Femur (tissue), 1 donor: ENCODE measurements around the gene OR10C1.
"Not testable (repeated sequence)": the region's sequence is repeated elsewhere in the genome, so short reads cannot be mapped to it uniquely, and the experiment has no call there.

Experiments used
- DNase-seq: peaks from one replicate; pipeline ENCODE4 v3.0.0-alpha.2; 2017

The OR10C1 gene, protein sequence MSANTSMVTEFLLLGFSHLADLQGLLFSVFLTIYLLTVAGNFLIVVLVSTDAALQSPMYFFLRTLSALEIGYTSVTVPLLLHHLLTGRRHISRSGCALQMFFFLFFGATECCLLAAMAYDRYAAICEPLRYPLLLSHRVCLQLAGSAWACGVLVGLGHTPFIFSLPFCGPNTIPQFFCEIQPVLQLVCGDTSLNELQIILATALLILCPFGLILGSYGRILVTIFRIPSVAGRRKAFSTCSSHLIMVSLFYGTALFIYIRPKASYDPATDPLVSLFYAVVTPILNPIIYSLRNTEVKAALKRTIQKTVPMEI

DNA sequence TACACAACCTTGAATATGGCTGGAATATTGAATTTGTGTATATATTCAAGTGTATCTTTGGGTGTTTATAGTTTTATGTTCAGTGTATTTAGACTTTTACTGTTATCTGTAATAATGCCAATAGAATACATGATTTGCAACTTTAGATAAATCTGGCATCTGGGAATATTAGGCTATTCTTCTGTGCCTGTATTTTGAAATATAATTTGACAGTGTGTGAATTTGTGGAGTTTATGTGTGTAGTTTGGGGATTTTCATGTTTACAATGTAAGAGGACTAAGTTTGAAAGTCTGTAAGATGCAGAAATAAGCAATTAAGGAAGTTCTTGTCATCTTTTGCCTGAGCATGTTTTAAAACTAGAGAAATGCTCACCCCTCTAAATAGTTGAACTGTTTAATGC lies at the start of gene OR10C1:
Gene OR10C1, plus strand, starts transcription at position 301 of the 400 bp plus-strand sequence. CDS start 710 bp downstream, outside the sequence.
- DNase-seq, result no peak

DNA sequence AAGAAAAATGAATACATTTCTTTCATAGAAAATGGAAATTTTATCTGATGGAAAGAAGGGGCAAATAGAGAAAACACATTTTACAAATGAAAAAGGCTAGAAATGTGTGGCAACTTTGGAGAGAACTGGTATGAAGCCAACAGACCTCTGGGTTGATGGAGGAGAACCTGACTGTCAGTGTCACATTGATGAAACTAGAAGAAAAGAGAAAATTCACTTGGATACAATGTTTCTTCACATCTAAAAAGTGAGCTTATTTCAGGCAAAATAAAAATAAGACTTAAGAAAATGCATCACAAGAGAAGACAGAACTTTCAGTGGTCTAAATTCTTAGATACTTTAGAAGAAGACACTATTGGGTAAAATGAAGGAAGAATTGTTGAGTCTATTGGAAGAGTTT lies 43.8 kb upstream of the OR10C1 start, which contains the start of gene OR12D2:
Gene OR12D2, plus strand, starts transcription at position 301 of the 400 bp plus-strand sequence. CDS start 1,069 bp downstream, outside the sequence.
- no peak for DNase-seq

DNA sequence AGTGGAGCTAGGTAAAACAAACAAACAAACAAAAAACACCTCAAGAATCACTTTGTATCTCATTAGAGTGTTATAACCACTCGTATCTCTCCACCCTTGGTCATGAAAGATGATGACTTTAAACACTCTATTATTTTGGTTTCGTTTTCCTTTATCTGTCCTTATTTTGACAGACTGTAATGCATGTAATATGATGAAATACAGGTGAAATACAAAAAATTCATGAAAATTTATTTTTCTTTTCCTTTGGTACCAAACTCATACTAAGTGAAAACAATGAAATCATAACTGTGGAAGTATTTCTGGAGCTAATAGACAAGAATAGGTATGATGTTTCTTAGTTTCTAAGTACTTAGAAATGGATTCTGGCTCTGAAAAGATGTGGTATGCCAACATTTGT lies 39.6 kb upstream of the OR10C1 start:
- DNase-seq, result no peak

DNA sequence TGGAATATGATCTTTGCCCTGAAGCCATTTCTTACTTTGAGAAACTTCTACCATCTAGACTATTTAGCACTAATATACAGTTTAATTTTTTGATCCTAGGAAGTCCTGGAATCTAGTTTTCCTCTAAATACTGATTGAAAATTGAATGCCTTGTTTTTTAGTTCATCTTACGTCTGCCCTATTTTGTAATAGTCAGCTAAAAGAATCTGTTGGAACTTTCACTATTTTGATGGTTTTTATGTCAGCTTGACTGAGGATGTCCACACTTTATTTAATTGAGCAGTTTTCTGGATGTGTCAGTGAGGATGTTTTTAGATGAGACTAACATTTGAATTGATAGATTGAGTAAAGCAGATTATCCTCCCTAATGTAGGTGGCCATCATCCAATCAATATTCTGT lies 35.3 kb upstream of the OR10C1 start:
- DNase-seq, result no peak

DNA sequence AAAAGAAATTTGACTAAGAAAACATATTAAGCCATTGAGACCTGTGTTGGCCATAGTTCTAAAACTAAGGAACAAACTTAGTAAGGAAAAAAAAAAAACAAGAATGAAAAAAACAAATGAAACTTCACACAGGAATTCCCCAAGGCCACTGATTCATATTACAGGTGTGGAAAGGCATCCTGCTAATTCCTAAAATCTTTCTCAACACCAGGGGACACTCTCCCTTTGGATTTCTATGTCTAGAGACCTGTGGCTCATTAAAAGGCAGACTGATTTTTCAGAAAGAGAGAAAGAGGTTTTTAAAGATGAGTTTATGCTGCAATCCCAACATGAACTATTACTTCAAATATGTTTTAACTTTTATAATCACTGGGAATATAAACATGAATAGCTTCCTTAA lies 24.5 kb upstream of the OR10C1 start, which contains the start of gene OR12D1:
Gene OR12D1, plus strand, starts transcription at position 341 of the 400 bp plus-strand sequence.
- DNase-seq, result no peak

DNA sequence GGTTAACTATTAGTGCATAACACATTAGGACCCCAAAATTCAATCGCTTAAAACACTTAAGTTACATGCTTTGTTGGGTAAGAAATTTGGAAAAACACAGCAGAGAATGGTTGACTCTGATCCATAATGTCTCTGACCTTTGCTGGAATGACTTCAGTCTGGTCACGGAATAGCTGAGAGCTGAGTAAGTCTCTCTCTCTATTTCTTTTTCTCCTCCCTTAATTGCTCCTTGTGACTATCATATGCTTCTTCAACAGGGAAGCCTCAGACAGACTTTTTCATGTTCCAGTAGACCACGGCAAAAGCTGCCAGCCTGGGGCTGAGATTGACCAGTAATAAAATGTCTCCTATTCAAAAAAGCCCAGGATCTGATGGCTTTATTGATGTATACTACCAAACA lies 19.6 kb upstream of the OR10C1 start:
- DNase-seq, result no peak

DNA sequence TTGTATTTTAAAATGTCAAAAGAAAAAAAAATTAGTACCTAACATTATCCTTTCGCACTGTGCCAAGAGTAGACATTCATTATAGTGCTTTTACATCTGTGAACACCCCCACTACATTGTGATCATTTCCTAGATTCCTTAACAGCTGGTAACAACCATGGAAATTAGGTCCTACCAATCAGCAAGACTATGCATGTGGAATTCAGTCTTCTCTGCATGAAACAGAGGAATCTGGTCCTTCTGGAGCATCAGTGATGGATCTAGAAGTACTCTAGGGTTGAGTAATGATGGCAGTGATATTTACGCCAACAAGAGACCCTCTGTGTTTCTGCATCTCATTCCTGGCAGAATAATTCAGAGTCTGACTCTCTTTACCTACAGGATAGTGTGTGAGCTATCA lies 14.9 kb upstream of the OR10C1 start:
- DNase-seq, result no peak

DNA sequence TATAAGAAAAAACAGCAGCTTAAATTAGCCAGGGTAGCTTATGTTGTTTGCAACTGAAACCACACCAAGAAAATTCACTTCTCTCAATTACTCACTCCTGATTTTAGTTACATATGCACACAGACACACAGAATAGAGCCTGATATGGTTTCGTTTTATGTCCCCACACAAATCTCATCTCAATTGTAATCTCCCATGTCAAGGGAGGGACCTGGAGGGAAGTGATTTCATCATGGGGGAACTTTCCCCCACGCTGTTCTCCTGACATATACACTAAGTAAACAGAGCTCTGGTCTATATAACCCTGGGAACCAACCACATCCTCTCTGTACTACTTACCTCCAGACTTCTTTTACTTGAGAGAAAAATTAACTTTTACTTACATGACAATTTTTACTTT lies 14.5 kb upstream of the OR10C1 start:
- DNase-seq, result no peak

DNA sequence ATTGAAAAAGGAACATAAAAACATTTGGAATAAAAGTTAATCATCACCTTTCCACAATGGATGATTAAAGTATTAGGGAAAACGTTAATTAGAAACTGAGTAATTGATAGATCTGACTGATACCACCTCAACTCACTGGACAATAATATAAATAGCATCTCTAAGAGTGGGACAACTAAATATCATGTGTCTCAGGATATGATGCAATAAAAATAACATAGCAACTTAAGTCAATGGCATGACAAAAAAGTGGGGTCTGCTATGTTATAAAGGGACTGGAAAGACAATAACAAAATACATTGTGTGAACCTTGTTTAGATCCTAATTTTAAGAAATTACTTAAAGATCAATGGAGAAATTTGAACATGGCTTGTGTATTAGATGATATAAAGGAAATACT lies 14.0 kb upstream of the OR10C1 start:
- no peak for DNase-seq

DNA sequence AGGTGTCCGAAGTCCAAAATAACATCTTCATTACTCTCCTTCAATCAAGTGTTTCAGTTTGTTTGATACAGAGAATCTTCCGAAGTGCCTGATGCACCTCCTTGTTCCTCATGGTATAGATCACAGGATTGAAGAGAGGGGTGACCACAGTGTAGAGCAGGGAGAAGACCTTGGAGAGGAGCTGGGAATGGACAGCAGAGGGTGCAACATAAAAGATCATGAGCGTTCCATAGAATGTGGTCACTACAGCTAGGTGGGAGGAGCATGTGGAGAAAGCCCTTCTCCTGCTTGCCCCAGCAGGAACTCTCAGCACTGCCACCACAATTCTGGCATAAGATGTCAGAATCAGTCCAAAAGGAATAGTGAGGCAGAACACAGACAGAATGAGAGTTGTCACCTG lies 12.5 kb upstream of the OR10C1 start:
- no peak for DNase-seq

DNA sequence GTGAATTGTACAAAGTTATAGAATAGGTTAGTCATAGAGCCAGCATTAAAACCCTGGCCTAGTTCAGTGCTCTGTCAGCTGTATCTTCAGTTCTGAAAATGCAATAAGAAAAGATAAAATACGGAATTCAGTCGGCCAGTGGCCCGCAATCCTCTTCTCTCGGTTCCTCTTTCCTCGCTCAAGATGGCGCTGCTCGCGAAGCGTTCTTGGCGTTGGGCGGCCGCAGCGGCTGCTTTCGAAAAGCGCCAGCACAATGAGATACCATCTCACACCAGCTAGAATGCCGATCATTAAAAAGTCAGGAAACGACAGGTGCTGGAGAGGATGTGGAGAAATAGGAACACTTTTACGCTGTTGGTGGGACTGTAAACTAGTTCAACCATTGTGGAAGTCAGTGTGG lies 2.4 kb upstream of the OR10C1 start:
- DNase-seq, result not testable (repeated sequence)

DNA sequence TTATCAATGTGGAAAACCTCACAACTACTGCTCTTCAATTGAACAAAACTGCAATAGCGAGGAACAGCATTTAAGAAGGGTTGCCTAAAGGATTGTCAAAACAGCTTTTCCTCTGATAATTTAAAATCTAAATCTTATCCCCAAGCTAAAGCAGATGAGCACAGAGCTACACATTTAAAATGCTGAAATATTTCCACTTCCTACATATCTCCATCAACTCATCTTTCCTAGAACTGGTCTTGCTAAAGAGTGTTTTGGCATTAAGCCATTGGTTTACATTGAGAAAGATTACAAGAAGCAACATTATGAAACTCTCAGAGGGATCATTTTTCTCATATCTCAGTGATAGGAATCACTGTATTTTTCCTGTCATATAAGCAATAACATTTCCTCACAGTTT lies 3.6 kb downstream of the OR10C1 start:
- no peak for DNase-seq

DNA sequence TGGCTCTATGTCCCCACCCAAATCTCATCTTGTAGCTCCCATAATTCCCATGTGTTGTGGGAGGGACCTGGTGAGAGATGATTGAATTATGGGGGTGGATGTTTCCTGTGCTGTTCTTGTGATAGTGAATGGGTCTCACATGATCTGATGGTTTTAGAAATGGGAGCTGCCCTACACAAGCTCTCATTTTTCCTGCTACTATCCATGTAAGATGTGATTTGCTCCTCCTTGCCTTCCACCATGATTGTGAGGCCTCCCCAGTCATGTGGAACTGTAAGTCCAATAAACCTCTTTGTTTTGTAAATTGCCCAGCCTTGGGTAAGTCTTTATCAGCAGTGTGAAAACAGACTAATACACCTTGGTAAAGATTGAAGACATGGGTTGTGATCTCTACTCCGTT lies 4.9 kb downstream of the OR10C1 start:
- DNase-seq, result not testable (repeated sequence)

DNA sequence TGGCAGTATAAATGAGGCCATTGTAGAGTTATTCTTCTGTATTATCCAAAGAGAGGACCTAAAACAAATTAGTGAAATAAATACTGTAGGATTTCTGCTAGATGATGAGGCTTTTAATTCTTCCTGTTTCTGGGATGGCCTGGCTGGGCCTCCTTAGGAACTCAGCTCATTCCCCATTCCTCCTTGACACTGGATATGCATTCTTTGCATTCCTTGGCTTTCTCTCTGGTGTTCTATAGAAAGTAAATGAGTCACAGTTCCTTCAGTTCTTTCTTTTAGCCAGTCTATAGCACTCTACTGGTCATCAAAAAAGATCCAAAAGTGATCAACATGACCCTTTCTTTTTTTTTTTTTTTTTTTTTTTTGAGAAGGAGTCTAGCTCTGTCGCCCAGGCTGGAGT lies 8.6 kb downstream of the OR10C1 start:
- DNase-seq, result no peak

DNA sequence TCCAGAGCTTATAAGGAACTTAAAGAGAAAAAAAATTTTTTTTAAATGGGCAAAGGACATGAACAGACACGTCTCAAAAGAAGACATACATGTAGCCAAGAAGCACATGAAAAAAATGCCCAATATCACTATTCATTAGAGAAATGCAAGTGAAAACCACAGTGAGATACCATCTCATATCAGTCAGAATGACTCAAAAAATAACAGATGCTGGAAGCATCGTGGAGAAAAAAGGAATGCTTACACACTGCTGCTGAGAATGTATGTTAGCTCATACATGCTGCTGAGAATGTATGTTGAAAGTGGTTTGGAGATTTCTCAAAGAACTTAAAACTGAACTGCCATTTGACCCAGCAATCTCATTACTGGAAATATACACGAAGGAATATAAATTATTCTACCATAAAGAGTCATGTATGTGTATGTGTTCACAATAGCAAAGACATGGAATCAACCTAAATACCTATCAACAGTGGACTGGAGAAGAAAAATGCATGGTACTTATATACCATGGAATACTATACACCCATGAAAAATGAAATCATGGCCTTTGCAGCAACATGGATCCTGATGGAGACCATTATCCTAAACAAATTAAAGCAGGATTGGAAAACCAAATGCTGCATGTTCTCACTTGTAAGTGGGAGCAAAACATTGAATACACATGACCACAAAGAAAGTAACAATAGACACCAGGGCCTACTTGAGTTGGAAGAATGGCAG lies 12.5 kb downstream of the OR10C1 start:
- no peak for DNase-seq

DNA sequence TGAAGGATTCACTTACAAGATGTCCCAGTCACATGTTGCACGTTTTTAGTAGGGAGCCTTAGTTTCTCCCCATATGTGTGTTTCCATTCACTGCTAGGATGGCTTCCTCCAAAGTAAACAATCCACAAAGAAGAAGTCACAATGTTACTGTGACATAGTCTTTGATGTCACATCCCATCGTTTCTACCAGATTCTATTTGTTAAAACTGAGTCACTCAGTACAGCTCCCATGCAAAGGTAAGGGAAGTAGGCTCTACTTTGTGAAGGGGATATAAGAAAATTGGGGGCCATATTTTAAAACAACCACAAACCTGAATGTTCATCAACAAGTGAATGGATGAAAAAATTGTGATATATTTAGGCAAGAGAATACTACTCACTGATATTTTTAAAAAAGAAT lies 17.9 kb downstream of the OR10C1 start, which contains the start of the genes OR11A1 and OR2H1:
Gene OR11A1, minus strand, starts transcription at position 101 of the 400 bp plus-strand sequence. CDS start 29,430 bp downstream, outside the sequence.
Gene OR2H1, plus strand, starts transcription at position 185 of the 400 bp plus-strand sequence. CDS start 4,615 bp downstream, outside the sequence.
- DNase-seq, result no peak

DNA sequence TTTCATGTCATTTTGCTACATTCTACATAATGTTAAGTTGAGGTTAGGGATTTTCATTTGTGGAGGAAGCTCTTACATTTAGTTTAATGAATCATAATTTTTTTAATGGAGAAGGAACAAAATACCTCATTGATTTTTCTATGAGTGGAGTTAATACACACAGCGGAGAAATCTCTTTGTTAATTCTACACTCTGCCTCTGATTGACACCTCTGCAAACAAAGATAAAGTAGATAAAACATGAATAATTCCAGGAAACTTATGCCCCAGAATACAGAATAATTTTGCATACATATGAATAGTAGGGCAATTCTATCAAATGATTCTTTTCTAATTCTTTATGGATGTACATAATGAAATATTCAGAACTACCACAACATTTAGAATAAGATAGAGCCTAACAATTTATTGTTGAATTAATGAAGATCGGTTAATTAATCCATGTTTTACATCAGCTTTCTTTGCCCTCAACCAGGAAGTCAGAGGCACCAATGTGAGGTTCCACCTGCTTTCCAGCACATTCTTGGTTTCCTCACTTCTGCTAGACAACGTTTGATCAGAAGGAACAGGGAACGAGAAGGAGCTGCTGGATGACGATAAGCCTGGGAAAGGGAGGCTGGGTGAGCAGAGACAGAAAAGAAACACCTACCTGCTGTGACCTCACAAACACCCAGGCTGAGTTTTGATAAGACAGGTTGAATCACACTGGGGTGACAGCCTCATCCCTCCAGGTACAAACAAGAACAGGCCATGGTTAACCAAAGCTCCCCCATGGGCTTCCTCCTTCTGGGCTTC lies 22.1 kb downstream of the OR10C1 start:
- no peak for DNase-seq

DNA sequence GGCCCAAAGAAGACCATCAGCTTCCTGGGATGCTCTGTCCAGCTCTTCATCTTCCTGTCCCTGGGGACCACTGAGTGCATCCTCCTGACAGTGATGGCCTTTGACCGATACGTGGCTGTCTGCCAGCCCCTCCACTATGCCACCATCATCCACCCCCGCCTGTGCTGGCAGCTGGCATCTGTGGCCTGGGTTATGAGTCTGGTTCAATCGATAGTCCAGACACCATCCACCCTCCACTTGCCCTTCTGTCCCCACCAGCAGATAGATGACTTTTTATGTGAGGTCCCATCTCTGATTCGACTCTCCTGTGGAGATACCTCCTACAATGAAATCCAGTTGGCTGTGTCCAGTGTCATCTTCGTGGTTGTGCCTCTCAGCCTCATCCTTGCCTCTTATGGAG lies 22.9 kb downstream of the OR10C1 start:
- no peak for DNase-seq

DNA sequence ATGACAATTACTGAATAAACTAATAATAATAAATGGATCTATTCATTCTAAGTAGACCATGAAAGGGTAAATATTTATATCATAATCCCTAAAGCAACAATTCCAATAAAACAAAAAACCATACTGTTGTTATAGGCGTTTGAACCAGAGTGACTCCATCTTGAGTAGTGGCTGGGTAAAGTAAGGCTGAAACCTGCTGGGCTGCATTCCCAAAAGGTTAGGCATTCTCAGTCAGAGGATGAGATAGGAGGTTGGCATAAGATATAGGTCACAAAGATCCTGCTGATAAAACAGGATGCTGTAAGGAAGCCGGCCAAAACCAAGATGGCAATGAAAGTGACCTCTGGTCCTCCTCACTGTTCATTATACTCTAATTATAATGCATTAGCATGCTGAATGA lies 26.2 kb downstream of the OR10C1 start:
- DNase-seq, result no peak

DNA sequence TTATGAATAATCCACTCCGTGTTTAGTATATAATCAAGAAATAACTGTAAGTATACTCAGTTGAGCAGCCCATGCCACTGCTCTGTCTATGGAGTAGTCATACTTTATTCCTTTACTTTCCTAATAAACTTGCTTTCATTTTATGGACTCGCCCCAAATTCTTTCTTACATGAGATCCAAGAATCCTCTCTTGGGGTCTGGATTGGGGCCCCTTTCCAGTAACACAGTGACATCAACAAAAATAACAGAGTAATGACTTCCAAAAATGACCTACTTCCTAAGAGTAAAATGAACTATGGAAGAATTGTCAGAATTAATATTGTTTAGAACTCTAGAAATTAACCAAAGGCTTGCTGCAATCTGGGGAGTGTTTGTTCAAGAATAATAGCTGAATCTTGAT lies 26.7 kb downstream of the OR10C1 start:
- no peak for DNase-seq

DNA sequence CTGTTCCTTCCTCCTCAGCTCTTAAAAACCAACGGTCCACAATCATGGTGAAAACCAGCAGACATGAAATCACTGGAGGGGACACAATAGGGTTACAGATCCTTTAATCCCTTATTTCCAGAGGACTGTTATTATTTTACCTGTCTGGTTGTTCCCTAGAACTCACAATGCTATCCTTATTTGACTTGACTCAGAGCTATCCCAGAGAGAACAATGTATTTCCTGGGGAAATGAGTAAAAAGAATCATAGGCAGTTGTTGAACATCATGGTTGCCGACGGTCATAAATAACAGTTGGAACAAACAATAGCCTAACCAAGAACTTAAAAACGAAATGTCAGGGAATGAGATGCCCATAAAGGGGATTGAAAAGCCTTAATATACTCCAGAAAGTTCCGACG lies 27.1 kb downstream of the OR10C1 start:
- DNase-seq, result no peak

DNA sequence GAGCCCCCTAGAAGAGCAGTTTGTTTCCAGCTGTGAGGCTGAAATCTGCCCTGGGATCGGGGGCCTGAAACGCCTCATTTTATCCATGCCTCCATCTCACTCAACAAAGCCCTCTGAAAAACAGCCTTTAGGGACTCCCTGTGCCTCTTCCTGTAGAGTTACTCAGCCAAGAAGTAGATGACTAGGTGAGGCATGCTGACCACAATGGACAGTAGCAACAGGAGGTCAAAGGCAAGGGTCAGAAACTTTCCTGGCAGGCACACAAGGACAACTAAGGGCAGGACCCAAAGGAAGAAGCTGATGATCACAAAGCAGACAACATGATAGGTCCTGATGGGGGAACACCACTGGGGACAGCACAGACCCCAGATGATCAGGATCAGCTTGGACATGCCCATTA lies 35.9 kb downstream of the OR10C1 start:
- no peak for DNase-seq

DNA sequence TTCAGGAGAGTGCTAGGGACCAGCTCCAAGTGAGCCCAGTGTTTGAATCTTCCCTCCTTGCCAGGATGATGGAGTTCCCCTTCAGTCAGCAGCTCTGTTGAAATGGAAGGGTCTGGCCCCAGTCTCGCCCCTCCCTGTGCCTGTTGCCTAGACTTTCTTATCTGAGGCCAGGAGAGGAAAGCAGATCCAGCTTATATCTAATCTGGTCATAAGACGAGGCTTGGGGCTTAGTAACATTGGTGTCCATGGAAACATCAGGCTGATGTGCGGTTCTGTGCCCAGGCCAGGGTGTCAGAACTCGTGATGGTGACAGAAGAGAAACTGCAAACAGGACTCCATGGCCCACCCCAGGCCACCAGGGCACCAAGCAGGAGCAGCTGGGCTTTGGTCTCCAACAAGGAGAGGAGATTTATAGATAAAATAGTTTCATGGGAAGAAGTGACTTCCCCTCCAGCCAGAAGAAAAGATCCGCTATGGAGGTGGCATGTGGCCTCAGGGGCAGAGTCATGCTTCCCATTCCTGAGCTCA lies 38.9 kb downstream of the OR10C1 start:
- DNase-seq, result no peak
